Hepatocyte (in vitro differentiated cells): ENCODE results near the gene LTB4R. TPM values are rescaled to one million over a fixed set of nuclear protein-coding genes. Genes with fewer than 3 reads are reported as not detected.

ENCODE experiments used
- DNase-seq: peaks from one replicate; pipeline ENCODE4 v3.0.0-alpha.2; 2016; ENCODE audit warnings: low spot score
- H2AFZ ChIP-seq: fragments of 200-600 bp; sonication (generic); 2 replicates; pipeline ENCODE4 v1.6.0; 2016; ENCODE audit warnings: antibody characterized with exemption, mild to moderate bottlenecking
- H3K27ac ChIP-seq: fragments of 200-600 bp; sonication (generic); 2 replicates; pipeline ENCODE4 v1.5.1; 2016; ENCODE audit warnings: mild to moderate bottlenecking
- H3K27me3 ChIP-seq: fragments of 200-600 bp; sonication (generic); 2 replicates; pipeline ENCODE4 v1.6.1; 2016
- H3K36me3 ChIP-seq: fragments of 200-600 bp; sonication (generic); replicated peaks from 2 replicates; pipeline ENCODE4 v1.5.1; 2016; ENCODE audit warnings: low read depth; ENCODE audit not compliant: insufficient read depth
- H3K4me1 ChIP-seq: fragments of 200-600 bp; sonication (generic); 2 replicates; pipeline ENCODE4 v1.5.1; 2016; ENCODE audit warnings: mild to moderate bottlenecking, moderate library complexity; ENCODE audit not compliant: insufficient read depth
- H3K4me2 ChIP-seq: fragments of 200-600 bp; sonication (generic); 2 replicates; pipeline ENCODE4 v1.6.0; 2016
- H3K4me3 ChIP-seq: fragments of 200-600 bp; sonication (generic); 2 replicates; pipeline ENCODE4 v1.5.1; 2016; ENCODE audit warnings: mild to moderate bottlenecking
- H3K79me2 ChIP-seq: fragments of 200-600 bp; sonication (generic); 2 replicates; pipeline ENCODE4 v1.6.0; 2017; ENCODE audit warnings: mild to moderate bottlenecking
- H3K9me2 ChIP-seq: fragments of 200-600 bp; sonication (generic); replicated peaks from 2 replicates; pipeline ENCODE4 v1.6.0; 2017; ENCODE audit warnings: mild to moderate bottlenecking; ENCODE audit not compliant: insufficient read depth
- H3K9me3 ChIP-seq: fragments of 200-600 bp; sonication (generic); 2 replicates; pipeline ENCODE4 v1.5.1; 2016; ENCODE audit warnings: low read depth, mild to moderate bottlenecking
- H4K20me1 ChIP-seq: fragments of 200-600 bp; sonication (generic); 2 replicates; pipeline ENCODE4 v1.6.0; 2016; ENCODE audit warnings: mild to moderate bottlenecking; ENCODE audit not compliant: insufficient read depth, poor library complexity, severe bottlenecking
- CTCF ChIP-seq: fragments of 200-600 bp; sonication (generic); IDR thresholded peaks from 2 replicates; pipeline ENCODE4 v1.5.1; 2016; ENCODE audit warnings: antibody characterized with exemption, mild to moderate bottlenecking; ENCODE audit not compliant: poor library complexity
- EZH2 ChIP-seq: fragments of 200-600 bp; sonication (generic); IDR thresholded peaks from 2 replicates; pipeline ENCODE4 v1.6.1; 2016; ENCODE audit warnings: antibody characterized with exemption, mild to moderate bottlenecking, borderline replicate concordance
- EZH2phosphoT487 ChIP-seq: fragments of 200-600 bp; sonication (generic); IDR thresholded peaks from one replicate; pipeline ENCODE4 v1.6.1; 2018; ENCODE audit warnings: antibody characterized with exemption, mild to moderate bottlenecking, low read depth, moderate library complexity; ENCODE audit not compliant: unreplicated experiment, severe bottlenecking
- WGBS: methylation state at CpG from one replicate; pipeline ENCODE4 v1.1.6; 2016; ENCODE audit warnings: low lambda C conversion rate; ENCODE audit errors: missing lambda C conversion rate; 5-methylcytosine and 5-hydroxymethylcytosine counted together
- polyA plus RNA-seq: library from polyadenylated mRNA; unstranded; fragments of >200 nt; fragmentation: Nextera tagmentation; extraction: Ambion mirVana; gene quantifications from 2 replicates; pipeline ENCODE4 v1.2.1, GENCODE V29; 2016
- total RNA-seq: library from RNA; depleted of rRNA; stranded (reverse); fragments of >200 nt; gene quantifications from 2 replicates; pipeline ENCODE4 v1.2.3, GENCODE V29; 2014

LTB4R gene
- total and polyA plus RNA-seq, 2 experiments from 2014 or later: 3.6 to 5.1 TPM

GRCh38 chr14:24313913-24314312 is 2.6 kb downstream of the LTB4R start:
- Histone ChIP-seq H3K27ac (no peak overlapping the region), H3K4me3 (no peak overlapping the region), H3K27me3 (no peaks in the 10 kb centered on the region), H2AFZ (no peak overlapping the region), H3K4me1 (no peaks in the 10 kb centered on the region), H3K4me2 (no peak overlapping the region), H3K36me3 (no peaks in the 10 kb centered on the region), H3K9me3 (no peaks in the 10 kb centered on the region), H3K79me2 (no peaks in the 10 kb centered on the region), H4K20me1 (no peaks in the 10 kb centered on the region), H3K9me2 (no peaks in the 10 kb centered on the region)
- no peak for DNase-seq
- WGBS: 84% methylated on average over 2 of the region's 2 CpGs
- no peak for TF ChIP-seq EZH2

- Histone ChIP-seq H3K27ac (no peak overlapping the region), H3K79me2 (no peaks in the 10 kb centered on the region), H4K20me1 (no peaks in the 10 kb centered on the region), H3K9me2 (no peaks in the 10 kb centered on the region), H2AFZ (no peak overlapping the region), H3K4me2 (no peak overlapping the region), H3K36me3 (no peaks in the 10 kb centered on the region), H3K9me3 (no peaks in the 10 kb centered on the region), H3K4me1 (no peaks in the 10 kb centered on the region), H3K27me3 (peaks cover 6% of the 10 kb centered on the region), H3K4me3 (no peak overlapping the region)
- TF ChIP-seq EZH2 (no peak), EZH2phosphoT487 (no peak), CTCF (no peak)
- DNase-seq: no peak
- WGBS: 90% methylated on average over 5 of the region's 5 CpGs
Observed at GRCh38 chr14:24314377-24315193, 3.3 kb downstream of the LTB4R start.

- H2AFZ ChIP-seq: no peak overlapping the region
- H4K20me1 ChIP-seq: no peaks in the 10 kb centered on the region
- 91% methylated on average over 10 of the region's 10 CpGs for WGBS
- no peaks in the 10 kb centered on the region for H3K9me3 ChIP-seq
- H3K4me2 ChIP-seq: no peak overlapping the region
- no peaks in the 10 kb centered on the region for H3K36me3 ChIP-seq
- no peak overlapping the region for H3K27ac ChIP-seq
- no peak for DNase-seq
- H3K9me2 ChIP-seq: no peaks in the 10 kb centered on the region
- TF ChIP-seq EZH2: no peak
- no peak for TF ChIP-seq EZH2phosphoT487
- no peak for TF ChIP-seq CTCF
- no peaks in the 10 kb centered on the region for H3K79me2 ChIP-seq
- no peaks in the 10 kb centered on the region for H3K4me1 ChIP-seq
- peaks cover 10% of the 10 kb centered on the region for H3K27me3 ChIP-seq
- no peak overlapping the region for H3K4me3 ChIP-seq
Observed at GRCh38 chr14:24315243-24315806, 4.0 kb downstream of the LTB4R start.

GRCh38 chr14:24315807-24316596 is 4.7 kb downstream of the LTB4R start:
- Histone ChIP-seq H3K36me3 (no peaks in the 10 kb centered on the region), H3K4me2 (no peak overlapping the region), H3K27ac (no peak overlapping the region), H3K4me3 (no peak overlapping the region), H3K9me3 (no peaks in the 10 kb centered on the region), H3K9me2 (no peaks in the 10 kb centered on the region), H2AFZ (no peak overlapping the region), H3K79me2 (no peaks in the 10 kb centered on the region), H3K27me3 (peaks cover 10% of the 10 kb centered on the region), H4K20me1 (no peaks in the 10 kb centered on the region), H3K4me1 (no peaks in the 10 kb centered on the region)
- TF ChIP-seq EZH2phosphoT487 (no peak), CTCF (no peak), EZH2 (no peak)
- WGBS: 89% methylated on average over 64 of the region's 70 CpGs
- no peak for DNase-seq
